ENCODE data around the gene PRDX6. TPM values are rescaled to one million over a fixed set of nuclear protein-coding genes. Genes with fewer than 3 reads are reported as not detected.
A peak's percentile ranks its signal among the peaks of the same experiment; 100 is the strongest.

The PRDX6 gene
- total RNA-seq, 2 donors from 2014 or later = 483 to 623 TPM

DNA sequence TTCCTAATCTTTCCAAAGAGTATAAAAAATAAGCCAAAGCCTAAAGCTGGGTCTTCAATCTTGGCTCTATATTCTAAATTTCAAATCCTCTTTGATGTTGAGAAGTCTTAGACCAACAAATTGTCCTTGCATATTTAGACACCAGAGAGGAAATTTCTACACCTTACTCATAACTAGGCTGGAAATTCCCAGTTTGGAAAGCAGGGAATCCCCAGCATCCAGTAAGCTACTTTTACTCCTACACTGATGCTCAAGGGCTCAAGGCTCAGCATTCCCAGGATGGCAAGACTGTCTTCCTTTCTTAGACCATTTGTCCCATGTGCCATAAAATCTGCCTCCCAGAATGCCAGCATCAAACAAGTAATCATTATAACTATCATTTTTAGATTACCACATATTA lies 28.3 kb downstream of the PRDX6 start:
- TF ChIP-seq, protein P1, sequence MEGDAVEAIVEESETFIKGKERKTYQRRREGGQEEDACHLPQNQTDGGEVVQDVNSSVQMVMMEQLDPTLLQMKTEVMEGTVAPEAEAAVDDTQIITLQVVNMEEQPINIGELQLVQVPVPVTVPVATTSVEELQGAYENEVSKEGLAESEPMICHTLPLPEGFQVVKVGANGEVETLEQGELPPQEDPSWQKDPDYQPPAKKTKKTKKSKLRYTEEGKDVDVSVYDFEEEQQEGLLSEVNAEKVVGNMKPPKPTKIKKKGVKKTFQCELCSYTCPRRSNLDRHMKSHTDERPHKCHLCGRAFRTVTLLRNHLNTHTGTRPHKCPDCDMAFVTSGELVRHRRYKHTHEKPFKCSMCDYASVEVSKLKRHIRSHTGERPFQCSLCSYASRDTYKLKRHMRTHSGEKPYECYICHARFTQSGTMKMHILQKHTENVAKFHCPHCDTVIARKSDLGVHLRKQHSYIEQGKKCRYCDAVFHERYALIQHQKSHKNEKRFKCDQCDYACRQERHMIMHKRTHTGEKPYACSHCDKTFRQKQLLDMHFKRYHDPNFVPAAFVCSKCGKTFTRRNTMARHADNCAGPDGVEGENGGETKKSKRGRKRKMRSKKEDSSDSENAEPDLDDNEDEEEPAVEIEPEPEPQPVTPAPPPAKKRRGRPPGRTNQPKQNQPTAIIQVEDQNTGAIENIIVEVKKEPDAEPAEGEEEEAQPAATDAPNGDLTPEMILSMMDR (conservative IDR thresholded peaks at IDR 0.05) = no peak
- Mint-ChIP-seq H3K4me1 (peaks cover 12% of the 10 kb centered on the region), H3K27me3 (ENCODE audit: insufficient read depth) (no peaks in the 10 kb centered on the region), H3K4me3 (no peak overlapping the region), H3K36me3 (ENCODE audit: low read depth) (no peaks in the 10 kb centered on the region), H3K27ac (no peak overlapping the region), H3K9me3 (no peaks in the 10 kb centered on the region)
- H3K9ac ChIP-seq (ENCODE audit: extremely low read depth, low read length, poor library complexity, severe bottlenecking) = no peak overlapping the region
- no peaks in the 10 kb centered on the region for H3K36me3 ChIP-seq (ENCODE audit: control insufficient read depth, insufficient read depth, low read length)
- H3K27me3 ChIP-seq (ENCODE audit: control insufficient read depth, insufficient read depth, low read length, poor library complexity, severe bottlenecking) = no peaks in the 10 kb centered on the region
- no peak overlapping the region for H3K27ac ChIP-seq (ENCODE audit: low read depth, low read length)
- H3K4me1 ChIP-seq (ENCODE audit: control insufficient read depth, insufficient read depth, low read length) = peaks cover 10% of the 10 kb centered on the region
- H3K9me3 ChIP-seq (ENCODE audit: control insufficient read depth, low read length) = no peaks in the 10 kb centered on the region
- no peak for DNase-seq
- no peak overlapping the region for H3K4me3 ChIP-seq (ENCODE audit: low read length)

DNA sequence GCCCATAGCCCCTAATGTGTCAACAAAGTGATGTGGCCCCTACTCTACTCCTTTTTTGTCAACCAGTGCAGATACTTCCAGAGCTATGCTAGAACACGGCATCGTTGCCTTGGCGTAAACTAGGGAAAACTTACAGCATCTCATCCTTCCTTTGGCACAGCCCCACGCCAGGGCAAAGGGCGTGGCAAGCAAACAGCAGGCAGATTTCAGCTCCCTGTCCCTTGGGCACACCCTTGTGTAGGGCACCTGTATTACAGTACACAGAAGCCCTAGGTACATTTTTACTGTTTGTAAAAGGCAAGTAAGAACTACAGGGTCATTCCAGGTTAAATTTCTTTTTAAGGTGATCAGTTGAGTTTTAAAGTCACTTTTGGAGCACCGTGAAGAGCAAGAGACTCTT lies 29.3 kb downstream of the PRDX6 start:
- Histone ChIP-seq H3K27me3 (ENCODE audit: control insufficient read depth, insufficient read depth, low read length, poor library complexity, severe bottlenecking) (no peaks in the 10 kb centered on the region), H3K4me3 (ENCODE audit: low read length) (no peak overlapping the region), H3K9ac (ENCODE audit: extremely low read depth, low read length, poor library complexity, severe bottlenecking) (no peak overlapping the region), H3K36me3 (ENCODE audit: control insufficient read depth, insufficient read depth, low read length) (no peaks in the 10 kb centered on the region), H3K4me1 (ENCODE audit: control insufficient read depth, insufficient read depth, low read length) (peaks cover 10% of the 10 kb centered on the region), H3K27ac (ENCODE audit: low read depth, low read length) (peak overlapping the region; percentile 89), H3K9me3 (ENCODE audit: control insufficient read depth, low read length) (no peaks in the 10 kb centered on the region)
- TF ChIP-seq, protein P1 (conservative IDR thresholded peaks at IDR 0.05) = peak; percentile 69
- peak; percentile 74 for DNase-seq
- WGBS, 2 experiments (ENCODE audit: insufficient coverage in 1 of 2, insufficient read length in 1 of 2) = 92 to 100% methylated on average over 1 to 6 of the region's 6 CpGs
- Mint-ChIP-seq H3K9me3 (no peaks in the 10 kb centered on the region), H3K27ac (no peak overlapping the region), H3K4me3 (no peak overlapping the region), H3K36me3 (ENCODE audit: low read depth) (no peaks in the 10 kb centered on the region), H3K4me1 (peaks cover 12% of the 10 kb centered on the region), H3K27me3 (ENCODE audit: insufficient read depth) (no peaks in the 10 kb centered on the region)

- Mint-ChIP-seq H3K27ac (peak overlapping the region; percentile 75), H3K27me3 (ENCODE audit: insufficient read depth) (no peaks in the 10 kb centered on the region), H3K9me3 (no peaks in the 10 kb centered on the region), H3K36me3 (ENCODE audit: low read depth) (no peaks in the 10 kb centered on the region), H3K4me1 (peaks cover 14% of the 10 kb centered on the region), H3K4me3 (no peak overlapping the region)
- no peak overlapping the region for H3K4me3 ChIP-seq (ENCODE audit: low read length)
- no peaks in the 10 kb centered on the region for H3K36me3 ChIP-seq (ENCODE audit: control insufficient read depth, insufficient read depth, low read length)
- DNase-seq = no peak
- H3K9ac ChIP-seq (ENCODE audit: extremely low read depth, low read length, poor library complexity, severe bottlenecking) = no peak overlapping the region
- 27 to 68% methylated on average over 3 of the region's 3 CpGs for WGBS, 2 experiments (ENCODE audit: insufficient coverage in 1 of 2, insufficient read length in 1 of 2)
- H3K27me3 ChIP-seq (ENCODE audit: control insufficient read depth, insufficient read depth, low read length, poor library complexity, severe bottlenecking) = no peaks in the 10 kb centered on the region
- TF ChIP-seq, protein P1 (conservative IDR thresholded peaks at IDR 0.05) = no peak
- peaks cover 10% of the 10 kb centered on the region for H3K4me1 ChIP-seq (ENCODE audit: control insufficient read depth, insufficient read depth, low read length)
- peak overlapping the region; percentile 89 for H3K27ac ChIP-seq (ENCODE audit: low read depth, low read length)
- no peaks in the 10 kb centered on the region for H3K9me3 ChIP-seq (ENCODE audit: control insufficient read depth, low read length)
Observed at GRCh38 chr1:173507205-173507846, 30.2 kb downstream of the PRDX6 start.

Data from endodermal cell (in vitro differentiated cells).